Endometrial microvascular endothelial cells (primary cell): ENCODE measurements around the gene AGFG2. TPM values are rescaled to one million over a fixed set of nuclear protein-coding genes. Genes with fewer than 3 reads are reported as not detected.
"Not testable (repeated sequence)": the region's sequence is repeated elsewhere in the genome, so short reads cannot be mapped to it uniquely, and the experiment has no call there.

ENCODE experiments used
- in situ Hi-C: cut with HindIII; loops from 2 replicates; pipeline ENCODE4 v1.10.0; 2017; ENCODE audit warnings: low sequenced_read_pairs, low pct_unique_long_range_greater_than_20kb; ENCODE audit errors: inconsistent ontology term
- total RNA-seq: library from RNA; depleted of rRNA; stranded (reverse); fragments of >200 nt; gene quantifications from one replicate; pipeline ENCODE4 v1.2.3, GENCODE V29; 2015; ENCODE audit errors: inconsistent ontology term

The AGFG2 gene
- total RNA-seq, 1 donor from 2014 or later: 57.6 TPM

DNA sequence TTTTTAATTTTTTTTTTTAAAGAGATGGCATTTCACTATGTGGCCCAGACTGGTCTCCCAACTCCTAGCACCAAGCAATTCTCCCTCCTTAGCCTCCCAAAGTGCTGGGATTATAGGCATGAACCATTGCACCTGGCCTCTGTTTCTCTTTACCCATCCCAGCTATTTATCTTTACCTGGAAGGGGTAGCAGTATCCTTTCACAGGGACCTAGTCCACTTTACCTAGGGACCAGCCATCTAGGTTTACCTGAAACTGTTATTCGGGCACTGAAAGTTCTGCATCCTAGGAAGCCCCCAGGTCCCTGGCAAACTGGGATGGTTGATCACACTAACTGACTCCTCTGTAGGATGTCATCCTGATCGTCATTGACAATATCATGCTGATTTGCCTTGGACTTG lies 21.7 kb upstream of the AGFG2 start:
- in situ Hi-C loops: no loop called here

GRCh38 chr7:100519580-100519979 lies 19.4 kb upstream of the AGFG2 start:
- in situ Hi-C loops: no loop called here

GRCh38 chr7:100520138-100520537 lies 18.9 kb upstream of the AGFG2 start:
- in situ Hi-C loops: no loop called here

DNA sequence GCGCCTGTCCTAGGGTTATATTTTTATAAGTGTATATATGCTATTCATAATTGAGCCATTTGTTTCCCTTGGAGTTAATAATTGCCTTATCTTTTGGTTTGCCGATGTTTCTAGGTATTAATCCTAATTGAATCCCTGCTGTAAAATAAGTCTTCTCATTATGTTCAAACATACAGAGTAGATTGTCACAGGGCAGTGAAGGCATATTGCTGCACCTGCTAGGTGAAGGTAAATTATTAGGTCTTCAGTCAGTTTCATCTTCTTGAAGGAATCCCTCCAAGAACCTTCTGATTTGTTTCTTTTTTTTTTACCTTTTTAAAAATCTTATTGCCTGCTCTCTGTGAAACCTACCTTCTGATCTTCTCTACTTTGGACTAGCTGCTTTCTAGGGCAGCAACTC lies 17.9 kb upstream of the AGFG2 start:
- in situ Hi-C loops: no loop called here

DNA sequence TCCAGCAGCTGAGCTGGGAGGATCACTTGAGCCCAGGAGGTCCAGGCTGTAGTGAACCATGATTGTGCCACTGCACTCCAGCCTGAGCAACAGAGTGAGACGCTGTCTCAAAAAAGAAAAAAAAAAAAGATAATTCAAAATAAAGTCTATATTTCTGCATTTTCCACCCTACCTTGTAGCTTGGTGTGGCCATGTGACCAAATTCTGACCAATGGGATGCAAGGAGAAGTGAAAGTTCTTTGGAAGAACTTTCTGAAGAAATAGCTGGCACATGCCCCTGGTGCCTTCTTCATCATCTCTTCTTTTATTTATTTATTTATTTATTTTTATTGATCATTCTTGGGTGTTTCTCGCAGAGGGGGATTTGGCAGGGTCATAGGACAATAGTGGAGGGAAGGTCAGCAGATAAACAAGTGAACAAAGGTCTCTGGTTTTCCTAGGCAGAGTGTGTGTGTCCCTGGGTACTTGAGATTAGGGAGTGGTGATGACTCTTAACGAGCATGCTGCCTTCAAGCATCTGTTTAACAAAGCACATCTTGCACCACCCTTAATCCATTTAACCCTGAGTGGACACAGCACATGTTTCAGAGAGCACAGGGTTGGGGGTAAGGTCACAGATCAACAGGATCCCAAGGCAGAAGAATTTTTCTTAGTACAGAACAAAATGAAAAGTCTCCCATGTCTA lies 17.0 kb upstream of the AGFG2 start:
- in situ Hi-C loops: not testable (repeated sequence)

DNA sequence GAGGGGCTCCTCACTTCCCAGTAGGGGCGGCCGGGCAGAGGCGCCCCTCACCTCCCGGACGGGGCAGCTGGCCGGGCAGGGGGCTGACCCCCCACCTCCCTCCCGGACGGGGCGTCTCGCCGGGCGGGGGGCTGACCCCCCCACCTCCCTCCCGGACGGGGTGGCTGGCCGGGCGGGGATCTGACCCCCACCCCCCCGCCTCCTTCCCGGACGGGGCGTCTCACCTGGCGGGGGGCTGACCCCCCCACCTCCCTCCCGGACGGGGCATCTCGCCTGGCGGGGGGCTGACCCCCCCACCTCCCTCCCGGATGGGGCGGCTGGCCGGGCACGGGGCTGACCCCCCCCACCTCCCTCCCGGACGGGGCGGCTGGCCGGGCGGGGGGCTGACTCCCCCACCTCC lies 15.8 kb upstream of the AGFG2 start:
- in situ Hi-C loops: not testable (repeated sequence)

DNA sequence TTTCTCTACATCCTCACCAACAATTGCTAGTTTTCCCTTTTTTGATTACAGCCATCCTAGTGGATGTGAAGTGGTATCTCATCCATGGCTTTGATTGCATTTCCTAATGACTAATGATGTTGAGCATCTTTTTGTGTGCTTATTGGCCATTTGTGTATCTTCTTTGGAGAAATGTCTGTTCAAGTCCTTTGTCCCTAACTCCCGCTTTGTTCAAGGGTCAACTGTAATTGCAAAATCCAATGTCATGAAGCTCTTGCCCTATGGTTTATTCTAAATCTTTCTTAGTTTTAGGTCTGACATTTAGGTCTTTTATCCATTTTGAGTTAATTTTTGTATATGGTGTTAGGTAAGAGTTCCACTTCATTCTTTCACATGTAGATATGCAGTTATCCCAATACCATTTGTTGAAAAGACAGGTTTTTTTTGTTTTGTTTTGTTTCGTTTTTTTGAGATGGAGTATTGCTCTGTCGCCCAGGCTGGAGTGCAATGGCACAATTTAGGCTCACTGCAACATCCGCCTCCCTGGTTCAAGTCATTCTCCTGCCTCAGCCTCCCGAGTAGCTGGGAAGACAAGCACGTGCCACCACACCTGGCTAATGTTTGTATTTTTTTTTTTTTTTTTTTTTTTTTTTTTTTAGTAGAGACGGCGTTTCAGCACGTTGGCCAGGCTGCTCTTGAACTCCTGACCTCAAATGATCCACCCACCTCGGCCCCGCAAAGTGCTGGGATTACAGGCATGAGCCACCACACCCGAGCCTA lies 10.7 kb upstream of the AGFG2 start:
- in situ Hi-C loops: not testable (repeated sequence)

- in situ Hi-C loops: no loop called here
Measured at GRCh38 chr7:100532165-100533022, 6.6 kb upstream of the AGFG2 start.

DNA sequence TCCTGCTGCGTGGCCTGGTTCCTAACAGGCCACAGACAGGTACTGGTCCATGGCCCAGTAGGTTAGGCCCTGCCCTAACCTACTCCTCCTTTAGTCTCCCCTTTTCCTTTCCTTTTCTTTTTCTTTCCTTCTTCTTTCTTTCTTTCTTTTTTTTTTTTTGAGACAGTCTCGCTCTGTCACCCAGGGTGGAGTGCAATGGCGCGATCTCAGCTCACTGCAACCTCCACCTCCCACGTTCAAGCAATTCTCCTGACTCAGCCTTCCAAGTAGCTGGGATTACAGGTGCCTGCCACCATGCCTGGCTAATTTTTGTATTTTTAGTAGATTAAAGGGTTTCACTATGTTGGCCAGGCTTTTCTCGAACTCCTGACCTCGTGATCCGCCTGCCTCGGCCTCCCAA lies 3.0 kb upstream of the AGFG2 start:
- in situ Hi-C loops: not testable (repeated sequence)

DNA sequence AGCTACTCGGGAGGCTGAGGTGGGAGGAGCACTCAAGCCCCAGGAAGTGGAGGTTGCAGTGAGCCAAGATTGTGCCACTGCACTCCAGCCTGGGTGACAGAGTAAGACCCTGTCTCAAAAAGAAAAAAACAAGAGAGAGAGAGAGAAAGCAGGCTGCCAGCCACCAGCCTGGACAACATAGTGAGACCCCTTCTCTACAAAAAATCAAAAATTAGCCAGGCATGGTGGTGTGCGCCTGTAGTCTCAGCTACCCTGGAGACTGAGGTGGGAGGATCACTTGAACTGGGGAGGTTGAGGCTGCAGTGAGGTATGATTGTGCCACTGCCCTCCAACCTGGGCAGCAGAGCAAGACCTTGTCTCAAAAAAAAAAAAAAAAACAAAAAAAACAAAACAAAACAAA lies 2.3 kb upstream of the AGFG2 start:
- in situ Hi-C loops: not testable (repeated sequence)

GRCh38 chr7:100538348-100538653 lies 702 bp upstream of the AGFG2 start:
- in situ Hi-C loops: no loop called here

DNA sequence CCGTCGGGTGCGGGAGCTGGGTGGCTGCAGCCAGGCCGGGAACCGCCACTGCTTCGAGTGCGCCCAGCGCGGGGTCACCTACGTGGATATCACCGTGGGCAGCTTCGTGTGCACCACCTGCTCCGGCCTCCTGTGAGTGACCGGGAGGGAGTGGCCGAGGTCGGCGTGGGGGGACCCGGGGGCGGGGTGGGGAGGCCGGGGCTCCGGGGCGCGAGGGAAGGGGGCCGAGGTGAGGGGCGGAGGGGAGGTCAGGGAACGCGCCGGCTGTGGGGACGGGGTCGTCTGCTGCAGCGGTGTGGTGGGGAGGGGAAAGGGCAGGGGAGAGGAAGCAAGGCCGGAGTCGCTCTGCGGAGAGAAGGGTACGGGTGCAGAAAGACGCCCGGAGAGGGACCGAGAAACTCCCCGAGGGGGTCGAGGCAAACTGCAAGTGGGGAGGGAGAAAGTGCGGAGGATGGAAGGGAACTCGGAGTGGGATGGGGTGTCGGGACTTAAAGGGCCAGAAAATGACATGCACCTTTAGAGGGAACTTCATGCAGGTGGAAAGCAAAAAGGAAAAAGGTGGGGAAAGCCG lies 518 bp downstream of the AGFG2 start:
- in situ Hi-C loops: no loop called here

GRCh38 chr7:100540073-100540723 lies 1.2 kb downstream of the AGFG2 start:
- in situ Hi-C loops: no loop called here

DNA sequence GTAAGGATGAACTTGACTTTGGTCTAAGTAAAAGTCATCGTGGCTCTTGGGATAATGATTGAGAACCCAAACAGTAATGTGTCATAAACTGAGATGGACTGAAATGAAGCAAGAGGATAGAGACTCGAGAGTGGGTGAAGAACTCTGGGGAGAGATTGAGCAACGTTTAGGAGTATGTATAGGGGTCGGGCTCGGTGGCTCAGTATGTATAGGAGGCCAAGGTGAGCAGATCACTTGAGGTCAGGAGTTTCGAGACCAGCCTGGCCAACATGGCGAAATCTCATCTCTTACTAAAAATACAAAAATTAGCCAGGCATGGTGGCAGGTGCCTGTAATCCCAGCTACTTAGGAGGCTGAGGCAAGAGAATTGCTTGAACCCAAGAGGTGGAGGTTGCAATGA lies 2.3 kb downstream of the AGFG2 start:
- in situ Hi-C loops: not testable (repeated sequence)

GRCh38 chr7:100543586-100543985 lies 4.6 kb downstream of the AGFG2 start:
- in situ Hi-C loops: no loop called here

GRCh38 chr7:100544386-100544785 lies 5.4 kb downstream of the AGFG2 start:
- in situ Hi-C loops: no loop called here

DNA sequence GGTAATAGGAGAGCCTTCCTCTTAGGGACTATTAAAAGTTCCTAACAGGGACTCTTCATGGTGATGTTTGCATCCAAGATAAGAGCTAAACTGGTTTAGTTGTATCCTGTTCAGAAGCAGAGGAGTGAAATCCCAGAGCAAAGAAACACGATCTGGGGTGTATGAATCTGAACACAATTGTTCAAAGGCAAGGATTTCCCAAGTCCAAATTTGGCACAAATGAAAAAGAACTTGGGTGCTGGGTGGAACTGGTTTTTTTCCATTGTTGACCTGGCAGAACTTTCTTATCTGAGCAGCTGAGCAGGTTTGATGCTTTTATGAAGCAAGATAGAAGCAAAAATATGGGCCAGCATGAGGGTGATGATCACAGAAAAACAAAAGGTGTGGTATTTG lies 6.0 kb downstream of the AGFG2 start:
- in situ Hi-C loops: no loop called here

DNA sequence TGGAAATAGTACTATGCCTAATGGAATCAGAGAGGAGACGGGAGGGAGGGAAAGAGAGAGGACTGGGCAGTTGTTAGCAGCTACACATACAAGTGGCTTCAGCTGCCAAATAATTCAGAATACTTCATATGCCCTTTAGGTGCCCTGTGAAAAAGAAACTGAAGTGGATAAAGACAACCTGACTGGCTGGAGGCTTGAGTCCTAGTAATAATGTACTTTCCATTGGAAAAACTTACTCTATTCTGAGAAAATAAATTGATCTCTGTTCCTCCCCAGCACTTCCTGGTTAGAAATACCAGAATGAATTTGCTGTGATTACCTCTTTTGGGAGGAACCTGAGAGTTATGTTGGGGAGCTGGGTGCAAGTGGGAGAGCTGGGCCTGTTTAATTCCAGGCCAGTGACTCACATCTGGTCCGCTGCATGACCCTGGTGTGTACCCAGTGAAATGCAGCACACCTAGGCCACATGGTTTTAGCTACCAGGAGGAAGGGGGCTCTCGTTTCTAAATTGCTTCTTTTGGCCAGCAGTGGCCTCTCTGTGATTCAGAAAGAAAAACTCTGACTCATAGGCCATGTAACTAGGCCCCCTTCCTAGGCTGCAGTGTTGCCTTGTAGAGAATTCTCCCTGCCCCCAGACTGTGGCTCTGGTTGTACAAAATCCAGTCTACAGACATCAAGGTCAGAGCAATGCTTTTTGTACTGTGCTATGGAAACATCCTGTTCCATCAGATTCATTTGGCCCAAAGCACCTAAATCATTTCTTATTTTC lies 6.5 kb downstream of the AGFG2 start:
- in situ Hi-C loops: no loop called here
